ENCODE measurements around the gene KIR3DL1. TPM values are rescaled to one million over a fixed set of nuclear protein-coding genes. Genes with fewer than 3 reads are reported as not detected.

KIR3DL1 gene
- polyA plus RNA-seq, 1 donor = not detected

Other genes with a start within 250 kb of the KIR3DL1 start
- gene LILRA2, start 242.7 kb upstream of the KIR3DL1 start, polyA plus RNA-seq (ENCODE audit: insufficient read length) = 0.74 TPM
- 0.56 TPM for gene LILRA1, start 222.8 kb upstream of the KIR3DL1 start, polyA plus RNA-seq (ENCODE audit: insufficient read length)
- 2.0 TPM for gene LILRB1, start 186.0 kb upstream of the KIR3DL1 start, polyA plus RNA-seq (ENCODE audit: insufficient read length)
- 1.3 TPM for gene LILRB4, start 153.5 kb upstream of the KIR3DL1 start, polyA plus RNA-seq (ENCODE audit: insufficient read length)
- gene KIR3DL3, start 92.0 kb upstream of the KIR3DL1 start, polyA plus RNA-seq (ENCODE audit: insufficient read length) = not detected
- gene KIR2DL3, start 78.0 kb upstream of the KIR3DL1 start, polyA plus RNA-seq (ENCODE audit: insufficient read length) = not detected
- not detected for gene KIR2DL1, start 46.7 kb upstream of the KIR3DL1 start, polyA plus RNA-seq (ENCODE audit: insufficient read length)
- gene KIR2DL4, start 12.9 kb upstream of the KIR3DL1 start, polyA plus RNA-seq (ENCODE audit: insufficient read length) = not detected
- not detected for gene KIR2DS4, start 16.2 kb downstream of the KIR3DL1 start, polyA plus RNA-seq (ENCODE audit: insufficient read length)
- gene KIR3DL2, start 34.0 kb downstream of the KIR3DL1 start, polyA plus RNA-seq (ENCODE audit: insufficient read length) = not detected
- gene FCAR, start 57.8 kb downstream of the KIR3DL1 start, polyA plus RNA-seq (ENCODE audit: insufficient read length) = 0.35 TPM
- 0.35 TPM for gene NCR1, start 89.7 kb downstream of the KIR3DL1 start, polyA plus RNA-seq (ENCODE audit: insufficient read length)
- gene NLRP7, start 131.1 kb downstream of the KIR3DL1 start, polyA plus RNA-seq (ENCODE audit: insufficient read length) = not detected
- 0.59 TPM for gene NLRP2, start 149.9 kb downstream of the KIR3DL1 start, polyA plus RNA-seq (ENCODE audit: insufficient read length)
- 0.15 TPM for gene GP6, start 221.8 kb downstream of the KIR3DL1 start, polyA plus RNA-seq (ENCODE audit: insufficient read length)
- 14.5 TPM for gene RDH13, start 246.7 kb downstream of the KIR3DL1 start, polyA plus RNA-seq (ENCODE audit: insufficient read length)